LNCaP clone FGC (cell line): ENCODE measurements around the gene AFM.

Experiments used
- DNase-seq: peaks from one replicate; pipeline ENCODE4 v3.0.0-alpha.2; 2011; ENCODE audit warnings: low read depth
- H3K4me3 ChIP-seq: 2 replicates; pipeline ENCODE4 v1.5.1; 2011; ENCODE audit warnings: mild to moderate bottlenecking, low read depth, low read length, control low read depth
- CTCF ChIP-seq: IDR thresholded peaks from 2 replicates; pipeline ENCODE4 v1.5.1; 2012; ENCODE audit warnings: mild to moderate bottlenecking; ENCODE audit not compliant: control insufficient read depth, insufficient read depth; ENCODE audit errors: extremely low read depth

AFM gene

GRCh38 chr4:73481358-73481757 lies at the start of gene AFM:
AFM (plus strand) TSS chr4:73481745; CDS start chr4:73481776, 31 bp downstream.
- no peak for DNase-seq
- no peak within 1 kb of the TSS for H3K4me3 ChIP-seq
- no peak for TF ChIP-seq CTCF

GRCh38 chr4:73431813-73432168 lies 49.8 kb upstream of the AFM start:
- no peak overlapping the region for H3K4me3 ChIP-seq
- no peak for TF ChIP-seq CTCF
- DNase-seq, result no peak

GRCh38 chr4:73432169-73433000 lies 49.2 kb upstream of the AFM start:
- DNase-seq, result no peak
- H3K4me3 ChIP-seq, result no peak overlapping the region
- TF ChIP-seq CTCF, result no peak

- DNase-seq, result no peak
- no peak for TF ChIP-seq CTCF
- H3K4me3 ChIP-seq, result no peak overlapping the region
Measured at GRCh38 chr4:73433140-73433539, 48.4 kb upstream of the AFM start.

- no peak overlapping the region for H3K4me3 ChIP-seq
- no peak for DNase-seq
- TF ChIP-seq CTCF, result no peak
Measured at GRCh38 chr4:73434311-73434710, 47.2 kb upstream of the AFM start.

- no peak for TF ChIP-seq CTCF
- DNase-seq, result no peak
- H3K4me3 ChIP-seq, result no peak within 1 kb of the TSS
Measured at GRCh38 chr4:73435984-73436383, 45.6 kb upstream of the AFM start, which contains the start of gene AFP. AFP (plus strand) TSS chr4:73436221; CDS start chr4:73436263, 42 bp downstream.
